ENCODE results near the gene SALL4.

- peak; percentile 96 for TF ChIP-seq CTCF (IDR thresholded peaks at IDR 0.05)
- no peak for TF ChIP-seq EZH2 (IDR thresholded peaks at IDR 0.05)
These were observed 2.1 kb downstream of the SALL4 start for GRCh38 chr20:51800060-51800871.

Measured in neural progenitor cell (in vitro differentiated cells).